HL-60/S4 (cell line): ENCODE data around the gene E2F4.

ENCODE experiments used
- in situ Hi-C: fragments of 300-500 bp; cut with MboI; formaldehyde crosslinking; loops from 2 replicates; pipeline ENCODE4 v1.14.3; 2022; ENCODE audit warnings: low sequenced_read_pairs

E2F4 gene

DNA sequence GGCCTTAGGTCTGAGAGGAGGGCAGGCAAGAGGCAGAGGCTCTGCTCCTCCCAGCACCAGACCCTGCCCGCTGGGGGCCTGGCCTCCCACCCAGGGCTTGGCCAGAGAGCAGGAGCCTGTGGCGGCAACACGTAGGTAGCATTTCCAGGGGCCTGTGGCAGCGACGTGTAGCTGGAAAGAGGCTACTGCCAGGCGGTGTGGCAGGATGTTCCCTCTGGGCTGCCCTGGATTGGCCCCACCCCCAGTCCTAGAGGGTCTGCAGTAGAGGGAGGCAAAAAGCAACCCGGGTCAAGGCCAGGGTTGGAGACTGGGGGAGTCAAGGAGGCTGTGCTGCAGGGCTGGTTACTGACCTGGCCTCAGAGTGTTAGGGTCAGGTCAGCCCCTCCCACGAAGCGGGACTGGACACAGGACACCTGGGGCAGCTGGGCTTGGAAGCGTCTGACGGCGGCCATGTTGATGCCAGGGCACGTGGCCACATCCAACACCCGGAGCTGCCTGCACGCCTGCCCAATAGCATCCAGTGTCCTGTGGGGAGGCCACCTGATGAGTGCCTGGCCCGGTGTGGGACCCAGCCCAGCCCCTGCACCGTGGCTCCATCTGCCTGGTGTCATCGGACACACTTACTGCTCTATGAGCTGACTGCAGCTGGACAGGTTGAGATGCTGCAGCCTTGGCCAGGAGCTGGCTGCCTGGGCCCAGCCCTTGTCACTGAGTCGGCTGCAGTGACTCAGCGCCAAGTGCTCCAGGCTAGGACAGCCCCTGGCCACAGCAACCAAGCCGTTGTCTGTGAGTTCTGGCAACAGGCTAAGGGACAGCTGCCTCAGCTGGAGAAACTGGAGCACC is 15.5 kb downstream of the E2F4 start:
- in situ Hi-C loops: no loop called here

DNA sequence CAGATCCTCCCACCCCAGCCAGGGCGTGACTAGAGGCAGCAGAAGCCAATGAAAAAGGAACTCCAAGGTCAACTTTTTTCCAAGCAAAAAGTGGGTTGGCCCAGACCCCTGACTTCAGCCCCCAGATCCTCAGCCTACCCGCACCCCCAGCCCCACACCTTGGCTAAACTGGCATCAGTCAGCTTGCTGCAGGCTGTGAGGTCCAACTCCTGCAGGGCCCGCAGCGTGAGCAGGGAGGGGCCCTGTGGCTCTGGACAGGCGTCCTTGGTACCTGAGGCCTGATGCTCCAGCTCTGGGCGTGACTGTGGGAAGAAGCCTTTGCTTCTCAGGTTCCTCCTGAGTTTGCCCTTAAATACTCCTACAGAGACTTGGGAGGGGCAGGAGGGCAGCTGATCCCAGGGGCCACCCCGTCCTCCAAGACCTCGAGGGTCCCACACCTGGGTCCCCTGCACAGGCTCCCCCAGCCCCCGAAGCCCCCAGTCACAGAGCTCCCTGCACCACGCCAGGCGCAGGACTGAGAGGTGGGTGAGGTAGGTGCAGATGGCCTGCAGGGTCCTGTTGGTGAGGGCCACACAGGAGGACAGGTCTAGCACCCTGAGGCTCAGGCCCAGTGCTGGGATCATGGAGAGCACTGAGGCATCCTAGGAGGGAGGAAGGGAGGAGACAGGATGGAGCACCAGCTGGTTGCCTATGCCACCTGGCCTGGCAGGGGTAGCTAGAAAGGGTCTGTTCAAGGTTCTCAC is 16.4 kb downstream of the E2F4 start:
- in situ Hi-C loops: no loop called here

- in situ Hi-C loops: no loop called here
These were observed 17.6 kb downstream of the E2F4 start for GRCh38 chr16:67209565-67209964.

DNA sequence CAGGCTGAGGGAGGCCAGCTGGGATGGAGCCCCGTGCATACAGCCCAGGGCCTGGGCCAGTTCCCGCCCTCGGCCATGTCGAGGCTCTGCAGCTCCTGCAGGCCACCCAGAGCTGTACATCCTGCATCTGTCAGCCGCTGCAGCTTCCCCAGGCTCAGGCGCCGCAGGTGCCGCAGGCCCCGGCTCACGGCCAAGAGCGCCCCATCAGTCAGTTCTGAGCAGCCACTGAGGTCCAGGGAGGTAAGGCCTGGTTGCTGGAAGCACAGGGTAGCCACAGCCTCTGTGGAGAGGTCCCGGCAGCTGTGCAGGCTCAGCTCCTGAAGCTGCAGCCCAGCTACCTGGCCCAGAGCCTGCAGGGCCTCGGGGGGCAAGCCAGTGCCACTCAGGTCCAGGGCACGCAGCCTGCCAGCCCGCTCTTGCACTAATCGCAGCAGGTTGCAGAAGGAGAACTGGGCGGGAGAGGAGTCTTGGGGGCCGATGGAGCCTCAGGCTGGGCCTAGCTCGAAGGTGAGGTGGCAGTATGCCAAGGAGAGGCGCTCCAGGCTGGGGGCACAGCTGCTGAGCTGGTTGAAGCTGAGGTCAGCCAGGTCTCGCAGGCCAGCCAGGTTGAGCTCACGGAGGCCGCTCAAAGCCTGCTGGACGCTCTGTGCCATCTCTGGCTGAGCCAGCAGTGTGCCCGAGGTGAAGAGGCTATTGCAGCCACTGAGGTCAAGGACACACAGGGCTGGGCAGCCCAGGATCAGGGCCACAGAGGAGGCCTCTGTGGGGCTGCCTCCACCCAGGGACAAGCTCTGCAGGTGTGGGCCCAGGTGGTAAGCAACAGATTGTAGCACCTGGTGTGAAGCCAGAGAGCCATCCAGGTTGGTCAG is 18.3 kb downstream of the E2F4 start:
- in situ Hi-C loops: no loop called here

- in situ Hi-C loops: no loop called here
These were observed 19.7 kb downstream of the E2F4 start for GRCh38 chr16:67211674-67212073.

DNA sequence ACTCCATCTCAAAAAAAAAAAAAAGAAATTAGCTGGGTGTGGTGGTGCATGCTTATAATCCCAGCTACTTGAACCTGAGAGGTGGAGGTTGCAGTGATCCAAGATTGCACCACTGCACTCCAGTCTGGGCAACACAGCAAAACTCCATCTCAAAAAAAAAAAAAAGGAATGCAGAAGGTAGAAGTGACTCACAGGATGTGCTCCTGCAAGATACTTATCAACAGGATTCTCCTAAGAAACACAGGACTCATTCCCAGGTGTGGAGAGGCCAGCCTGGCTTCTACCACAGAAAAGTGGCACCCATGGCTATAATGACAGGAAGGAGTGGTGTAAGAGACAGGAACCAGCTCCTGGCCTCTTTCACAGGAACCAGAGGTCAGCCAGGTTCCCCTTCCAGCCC is 20.8 kb downstream of the E2F4 start:
- in situ Hi-C loops: no loop called here

DNA sequence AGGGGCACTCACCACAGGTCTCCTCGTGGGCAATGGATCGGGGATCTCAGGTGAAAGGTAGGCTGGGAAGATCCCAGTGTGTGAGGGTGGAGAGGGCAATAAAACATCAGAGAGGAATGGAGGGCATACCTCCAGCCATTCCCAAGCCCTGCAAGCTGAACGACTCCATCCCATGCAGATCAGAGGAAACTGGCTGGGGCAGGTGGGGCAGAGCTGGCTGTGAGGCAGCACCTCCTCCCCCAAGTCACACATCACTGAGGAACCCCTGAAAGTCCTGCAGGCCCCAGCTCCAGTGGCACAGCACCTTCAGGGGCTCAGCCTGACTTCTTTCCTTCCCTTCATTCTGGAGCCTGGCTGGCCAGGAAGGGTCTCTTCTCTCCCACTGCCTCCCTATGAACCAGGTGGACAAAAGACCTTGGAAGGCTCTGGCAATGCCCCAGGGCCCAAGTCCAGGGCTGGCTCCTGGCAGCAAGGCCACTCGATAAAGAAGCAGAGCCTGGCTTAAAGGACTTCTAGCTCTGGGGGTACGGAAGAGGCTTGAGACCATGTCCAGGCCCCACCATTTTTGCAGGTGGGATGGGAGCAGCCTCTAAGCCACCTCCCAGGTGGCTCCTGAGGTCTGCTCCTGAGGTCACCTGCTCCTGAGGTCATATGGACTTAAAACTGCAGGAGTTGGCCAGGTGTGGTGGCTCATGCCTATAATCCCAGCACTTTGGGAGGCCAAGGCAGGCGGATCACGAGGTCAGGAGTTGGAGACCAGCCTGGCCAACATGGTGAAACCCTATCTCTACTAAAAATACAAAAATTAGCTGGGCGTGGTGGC is 21.5 kb downstream of the E2F4 start:
- in situ Hi-C loops: no loop called here

- in situ Hi-C loops: no loop called here
These were observed 23.8 kb downstream of the E2F4 start for GRCh38 chr16:67215706-67216105.

- in situ Hi-C loops: no loop called here
These were observed 24.9 kb downstream of the E2F4 start for GRCh38 chr16:67216612-67217490.

GRCh38 chr16:67223992-67224391 is 32.0 kb downstream of the E2F4 start:
- in situ Hi-C loops: no loop called here

- in situ Hi-C loops: no loop called here
These were observed 34.4 kb downstream of the E2F4 start for GRCh38 chr16:67226295-67226803.

- in situ Hi-C loops: no loop called here
These were observed 35.0 kb downstream of the E2F4 start, which contains the start of gene TMEM208 for GRCh38 chr16:67226804-67227566. Gene TMEM208, plus strand, starts transcription at chr16:67227130. Its CDS starts 89 bp downstream, at chr16:67227219.

GRCh38 chr16:67227567-67227921 is 35.6 kb downstream of the E2F4 start:
- in situ Hi-C loops: no loop called here

GRCh38 chr16:67228034-67228785 is 36.3 kb downstream of the E2F4 start:
- in situ Hi-C loops: no loop called here

DNA sequence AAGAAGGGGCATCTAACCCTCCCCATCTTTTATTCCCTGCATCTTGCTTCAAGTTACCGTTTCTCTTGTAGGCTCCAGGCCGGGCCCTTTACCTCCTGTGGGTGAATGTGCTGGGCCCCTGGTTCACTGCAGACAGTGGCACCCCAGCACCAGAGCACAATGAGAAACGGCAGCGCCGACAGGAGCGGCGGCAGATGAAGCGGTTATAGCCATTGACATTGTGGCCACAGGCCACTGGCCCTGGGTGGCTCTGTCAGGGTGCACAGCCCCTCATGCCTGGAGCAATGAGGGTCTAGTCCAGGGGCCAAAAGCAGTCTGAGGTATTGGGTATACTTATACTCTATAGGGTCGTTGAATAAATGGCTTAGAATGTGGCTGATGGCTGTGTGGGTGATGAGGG is 37.0 kb downstream of the E2F4 start:
- in situ Hi-C loops: no loop called here

GRCh38 chr16:67229906-67230808 is 38.2 kb downstream of the E2F4 start:
- in situ Hi-C loops: no loop called here
